DMS114 treated with DMSO at 0.1 percent for 48 hours (cell line): ENCODE results near the gene VSIR.

ENCODE experiments used
- DNase-seq: peaks from one replicate; lab custom pipeline; 2025; ENCODE audit not compliant: unreplicated experiment; lab: John Stamatoyannopoulos, UW

Gene VSIR

DNA sequence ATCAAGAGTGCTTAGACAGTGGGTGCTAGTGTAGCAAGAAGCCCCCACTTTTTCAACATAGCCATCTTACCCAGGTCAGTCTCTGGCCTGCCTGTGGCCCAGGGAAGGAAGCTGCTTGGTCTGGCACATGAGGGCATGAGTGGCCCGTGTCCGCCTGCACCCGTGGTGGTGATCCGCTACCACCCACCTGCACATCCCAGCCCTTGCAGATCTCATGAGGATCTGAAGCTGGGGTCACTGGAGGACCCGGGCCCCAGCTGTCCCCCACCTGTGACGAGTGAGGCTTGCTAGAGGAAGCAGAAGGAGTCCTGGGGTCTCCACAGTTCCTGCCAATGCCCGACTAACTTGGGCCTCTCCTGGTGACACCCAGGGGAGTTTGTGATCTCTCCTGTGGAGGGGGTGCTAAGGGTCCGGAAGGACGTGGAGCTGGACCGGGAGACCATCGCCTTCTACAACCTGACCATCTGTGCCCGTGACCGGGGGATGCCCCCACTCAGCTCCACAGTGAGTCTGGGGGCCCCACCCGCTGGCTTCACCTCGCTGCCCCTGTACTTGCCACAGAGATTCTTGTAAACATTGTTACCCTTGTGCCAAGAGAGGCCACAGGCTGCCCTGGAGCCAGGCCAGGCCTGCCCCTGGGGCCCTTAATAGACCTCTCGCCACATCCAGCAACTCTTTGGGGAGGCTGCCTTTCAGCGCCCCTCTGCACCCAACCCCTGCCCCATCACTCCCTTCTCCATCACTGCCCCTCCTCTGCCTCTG is 10.8 kb upstream of the VSIR start:
- DNase-seq, result no peak

DNA sequence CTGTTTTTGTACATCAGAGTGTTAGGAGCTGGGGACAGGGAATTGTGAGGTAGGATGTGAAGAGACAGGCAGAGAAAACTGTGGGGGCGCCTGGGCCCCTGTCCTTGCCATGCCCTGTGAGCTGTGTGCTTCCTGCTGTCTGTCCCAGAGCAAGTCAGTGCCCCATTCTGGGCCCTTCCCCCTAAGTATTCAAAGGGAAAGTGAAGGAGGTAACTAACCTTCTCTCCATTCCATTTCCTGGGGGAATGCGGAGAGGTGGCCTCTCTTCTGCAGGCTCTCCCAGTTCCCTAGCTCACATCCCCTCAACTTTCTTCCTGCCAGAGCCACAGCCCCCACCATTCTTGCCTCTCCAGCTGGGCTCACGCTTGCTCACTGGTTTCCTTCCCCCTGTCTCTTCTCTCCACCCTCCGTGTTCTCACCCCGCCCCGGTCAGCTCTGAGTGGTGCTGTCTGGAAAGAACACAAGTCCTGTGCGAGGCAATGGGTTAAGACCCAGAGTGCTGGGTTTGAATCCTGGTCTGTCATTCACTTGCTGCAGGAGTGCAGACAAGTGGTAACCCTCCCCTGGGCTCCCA is 9.7 kb upstream of the VSIR start:
- no peak for DNase-seq

- no peak for DNase-seq
Observed at GRCh38 chr10:71782221-71782916, 9.0 kb upstream of the VSIR start.

- no peak for DNase-seq
Observed at GRCh38 chr10:71780719-71781118, 7.4 kb upstream of the VSIR start.

GRCh38 chr10:71780156-71780555 is 6.8 kb upstream of the VSIR start:
- no peak for DNase-seq

GRCh38 chr10:71779641-71780040 is 6.3 kb upstream of the VSIR start:
- DNase-seq, result no peak

DNA sequence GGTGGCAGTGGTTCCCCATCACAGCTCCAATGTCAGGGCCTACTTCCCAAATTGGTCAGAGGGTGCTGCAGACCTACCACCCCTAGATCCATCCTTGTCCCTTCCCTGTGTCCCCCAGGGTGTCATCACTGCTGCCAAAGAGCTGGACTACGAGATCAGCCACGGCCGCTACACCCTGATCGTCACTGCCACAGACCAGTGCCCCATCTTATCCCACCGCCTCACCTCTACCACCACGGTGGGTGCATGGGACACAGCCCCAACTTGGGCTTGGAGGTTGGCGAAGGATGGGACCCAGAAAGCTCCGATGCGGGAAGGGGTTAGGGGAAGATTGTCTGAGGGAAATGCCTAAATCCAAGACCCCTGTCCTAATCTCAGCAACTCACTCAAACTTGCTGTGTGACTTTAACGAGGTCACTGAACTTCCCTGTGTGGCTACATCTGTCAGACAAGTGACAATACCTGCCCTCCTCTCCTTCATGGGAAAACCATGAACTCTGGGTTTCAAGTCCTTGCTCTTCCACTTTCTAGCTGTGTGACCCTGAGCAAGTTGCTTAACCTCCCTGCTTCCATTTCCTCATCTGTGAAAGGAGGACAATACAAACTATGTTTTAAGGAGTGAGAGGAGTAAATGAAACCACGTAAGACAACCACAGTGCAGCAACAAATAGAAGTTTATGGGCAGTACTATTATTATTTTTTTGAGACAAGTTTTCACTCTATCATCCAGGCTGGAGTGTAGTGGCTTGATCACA is 4.9 kb upstream of the VSIR start:
- DNase-seq, result no peak

- DNase-seq, result no peak
Observed at GRCh38 chr10:71777213-71777985, 4.1 kb upstream of the VSIR start.

DNA sequence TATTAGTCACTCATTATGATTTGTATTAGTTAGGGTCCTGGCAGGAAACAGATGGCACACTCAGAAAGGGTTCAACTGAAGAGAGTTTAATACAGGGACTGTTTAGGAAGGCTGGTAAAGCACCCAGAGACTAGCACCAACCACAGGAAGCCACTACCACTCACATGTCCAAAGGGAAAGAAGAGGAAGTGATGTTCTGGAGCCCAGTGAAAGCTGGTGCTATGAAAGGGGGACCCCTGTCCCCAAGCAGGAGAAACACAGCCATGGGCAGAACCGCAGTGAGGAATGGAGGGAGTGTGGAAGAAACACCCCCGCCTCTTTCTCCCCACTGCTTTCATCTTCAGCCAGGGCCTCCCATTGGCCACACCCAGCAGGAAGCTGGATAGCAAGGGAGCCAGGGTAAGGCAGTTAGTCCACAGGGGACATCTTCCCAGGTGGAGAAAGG is 3.2 kb upstream of the VSIR start:
- no peak for DNase-seq

- no peak for DNase-seq
Observed at GRCh38 chr10:71774916-71775702, 1.8 kb upstream of the VSIR start.

DNA sequence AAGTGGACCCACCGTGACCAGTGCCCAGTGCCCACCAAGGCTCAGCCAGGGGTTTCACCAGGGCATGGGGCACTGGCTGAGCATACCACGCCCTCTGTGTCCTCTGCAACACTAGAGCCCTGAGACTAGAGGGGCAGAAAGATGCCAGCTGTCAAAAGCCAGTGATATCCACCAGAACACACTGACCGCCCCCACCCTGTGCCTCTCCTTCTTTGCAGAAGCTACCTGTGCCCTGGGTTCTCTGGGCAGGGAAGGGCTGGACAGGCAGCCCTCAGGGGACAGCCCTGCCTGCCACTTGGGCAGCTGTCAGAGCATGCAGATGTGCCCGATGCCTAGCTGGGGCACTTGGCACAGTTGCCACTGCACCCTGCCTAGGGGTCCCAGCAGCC is 494 bp downstream of the VSIR start:
- DNase-seq, result no peak

DNA sequence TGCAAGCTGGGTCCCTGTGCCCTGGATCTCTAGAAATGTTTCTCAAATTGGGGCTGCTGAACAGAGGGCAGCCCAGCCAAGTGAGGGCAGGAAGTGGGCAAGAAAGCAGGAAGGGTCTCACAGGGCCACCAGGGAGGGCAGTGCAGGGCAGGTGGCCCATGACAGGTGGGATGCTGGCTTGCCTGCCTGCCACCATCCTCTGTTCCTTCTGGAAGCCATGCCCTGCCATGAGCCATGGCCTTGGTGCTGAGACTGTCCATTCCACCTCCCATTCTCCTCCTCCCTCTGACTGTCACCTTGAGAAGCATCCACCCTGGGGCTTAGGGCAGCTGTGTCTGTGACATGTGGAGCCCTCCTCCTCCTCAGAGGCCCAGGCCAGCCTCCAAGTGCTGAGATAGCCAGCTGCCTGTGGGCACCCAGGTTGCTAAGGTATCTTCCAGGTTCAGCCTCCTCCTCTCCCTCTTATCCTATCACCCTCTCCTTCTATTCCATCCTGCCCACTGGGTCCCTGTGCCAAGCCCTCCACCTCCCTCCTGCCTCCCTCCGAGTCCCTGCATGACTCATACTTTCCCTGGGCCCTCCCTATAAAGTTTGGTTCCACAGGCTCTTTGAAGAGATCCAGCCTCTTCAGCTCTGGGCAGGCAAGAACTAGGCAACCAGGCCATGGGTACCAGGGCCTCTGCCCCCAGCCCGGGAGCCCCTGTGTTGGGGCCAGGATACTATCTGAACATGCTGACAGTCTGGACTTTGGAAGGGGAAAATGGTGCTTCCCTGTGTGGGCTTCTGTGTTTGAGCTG is 1.3 kb downstream of the VSIR start:
- DNase-seq, result no peak

DNA sequence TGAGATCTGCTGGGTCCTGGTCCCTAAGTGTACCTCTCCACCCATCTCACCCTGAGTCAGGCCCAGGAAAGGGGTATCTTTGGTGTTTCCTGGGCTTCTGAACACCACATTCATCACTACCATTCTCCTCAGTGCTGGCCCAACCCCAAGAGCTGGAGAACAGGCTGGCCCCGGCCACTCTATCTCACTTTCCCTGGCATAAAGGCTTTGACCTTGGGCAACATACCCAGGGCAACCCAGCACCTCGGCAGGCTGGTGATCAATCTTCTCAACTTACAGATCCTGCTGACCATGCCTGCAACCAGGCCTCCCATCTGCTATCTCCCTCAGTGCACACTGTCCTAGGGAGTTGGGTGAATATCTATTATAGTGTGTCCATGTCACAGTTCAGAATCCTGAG is 2.1 kb downstream of the VSIR start:
- DNase-seq, result no peak

DNA sequence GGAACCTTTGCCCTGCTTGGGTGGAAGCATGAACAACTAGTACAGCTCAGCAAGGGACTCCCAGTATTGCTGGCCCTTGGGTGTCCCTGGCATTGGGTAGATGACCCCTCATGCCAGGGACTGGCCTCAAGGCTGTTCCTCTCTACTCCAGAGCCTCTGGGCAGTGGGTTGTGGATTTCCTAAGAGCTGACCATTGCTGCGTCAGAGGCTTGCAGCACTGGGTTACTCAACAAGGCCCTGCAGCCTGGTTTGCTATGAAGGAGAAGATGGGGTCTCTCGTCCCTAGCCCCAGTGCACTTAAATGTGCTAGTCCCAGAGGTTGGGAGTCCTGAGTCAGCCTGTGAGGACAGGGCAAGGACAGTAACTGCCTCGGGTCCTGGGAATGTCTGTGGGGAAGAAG is 2.5 kb downstream of the VSIR start:
- no peak for DNase-seq

GRCh38 chr10:71770255-71770654 is 3.1 kb downstream of the VSIR start:
- DNase-seq, result no peak

DNA sequence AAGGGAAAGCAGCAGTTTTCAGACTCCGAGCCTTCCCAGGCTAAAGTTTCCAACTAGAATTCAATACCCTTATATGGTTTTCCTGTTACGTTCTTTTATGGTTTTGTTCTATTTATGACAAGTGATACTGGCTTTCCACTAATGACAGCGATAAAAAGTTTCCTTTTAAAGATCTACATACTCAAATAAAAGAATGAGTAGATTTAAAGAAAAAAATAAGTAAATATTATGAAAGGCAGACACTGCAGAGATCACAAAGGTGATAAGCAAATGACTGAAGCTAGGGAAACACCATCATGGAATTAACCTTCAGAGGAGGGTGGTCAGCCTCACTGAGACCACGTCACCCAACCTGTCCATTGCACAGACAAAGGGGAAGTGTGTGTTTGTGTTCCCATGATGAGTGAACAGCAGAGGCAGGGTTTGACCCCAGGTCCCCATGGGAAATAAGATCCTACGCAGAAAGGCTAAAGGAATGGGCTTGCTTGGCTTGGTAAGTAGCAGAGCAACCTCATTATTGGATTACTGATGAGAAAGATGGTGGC is 4.0 kb downstream of the VSIR start:
- no peak for DNase-seq

DNA sequence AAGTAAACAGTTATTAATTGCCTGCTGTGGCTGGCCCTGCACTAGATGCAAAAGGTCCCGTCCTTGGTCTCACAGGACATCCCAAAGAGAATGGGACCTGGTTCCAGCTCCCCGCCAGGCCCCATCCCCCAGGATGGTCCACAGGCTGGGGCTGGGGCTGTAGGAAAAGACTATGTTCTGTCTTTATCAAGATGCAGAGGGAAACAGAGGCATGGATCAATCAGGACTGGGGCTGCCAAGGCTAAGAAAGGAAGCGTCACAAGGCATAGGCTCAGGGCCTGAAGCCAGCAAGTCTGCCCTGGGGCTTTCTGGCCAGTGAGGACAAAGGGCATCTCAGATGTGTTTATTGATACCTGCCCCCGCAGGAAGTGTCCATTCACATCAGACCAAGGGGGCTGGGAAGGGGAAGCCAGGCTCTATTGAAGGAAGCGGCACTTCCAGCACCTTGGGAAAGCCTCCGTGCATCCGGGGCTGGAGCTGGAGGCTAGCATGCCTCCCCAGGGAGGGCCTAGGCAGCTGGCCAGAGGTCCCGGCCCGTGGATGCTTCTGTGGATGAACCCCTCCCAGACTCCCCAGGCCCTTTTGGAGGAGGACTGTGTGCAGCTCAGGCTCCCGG is 5.8 kb downstream of the VSIR start:
- no peak for DNase-seq

GRCh38 chr10:71766717-71767419 is 6.5 kb downstream of the VSIR start:
- no peak for DNase-seq
